ENCODE results near the gene MYH13. TPM values are rescaled to one million over a fixed set of nuclear protein-coding genes. Genes with fewer than 3 reads are reported as not detected.

Gene MYH13
- total RNA-seq, 1 experiment from 2014 or later, result not detected

DNA sequence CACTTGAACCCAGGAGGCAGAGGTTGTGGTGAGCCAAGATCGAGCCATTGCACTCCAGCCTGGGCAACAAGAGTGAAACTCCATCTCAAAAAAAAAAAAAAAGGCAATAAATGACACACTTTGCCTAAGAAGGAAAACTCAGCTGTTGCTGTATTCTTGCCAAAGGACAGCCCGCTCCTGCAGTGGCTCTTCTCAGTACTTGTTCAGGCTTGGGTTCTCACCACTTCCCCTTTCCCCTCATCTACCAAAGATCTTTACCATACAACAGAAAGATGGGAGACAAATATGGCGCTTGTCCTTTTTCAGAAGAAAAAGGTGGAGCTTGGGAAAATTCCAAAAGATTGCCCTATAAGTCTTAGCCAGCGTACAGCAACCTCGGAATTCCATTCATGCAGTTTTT, 58.5 kb downstream of the MYH13 start:
- Histone ChIP-seq H3K9me2 (ENCODE audit: insufficient read depth) (no peaks in the 10 kb centered on the region), H3K4me1 (replicated peaks; ENCODE audit: insufficient read depth) (no peaks in the 10 kb centered on the region), H3K9me3 (ENCODE audit: insufficient read depth, low read depth) (no peaks in the 10 kb centered on the region), H4K20me1 (ENCODE audit: insufficient read depth) (no peaks in the 10 kb centered on the region), H3K79me2 (ENCODE audit: low read depth) (no peaks in the 10 kb centered on the region), H3K27ac (no peak overlapping the region), H3K4me2 (no peak overlapping the region), H3K36me3 (ENCODE audit: low read depth) (no peaks in the 10 kb centered on the region), H2AFZ (no peak overlapping the region), H3F3A (ENCODE audit: insufficient read depth, low read depth) (no peaks in the 10 kb centered on the region), H3K4me3 (no peak overlapping the region), H3K27me3 (ENCODE audit: insufficient read depth, low read depth) (peaks cover 9% of the 10 kb centered on the region; the same call in 1 of the 2 replicates)
- intact Hi-C loops (cut with micrococcal nuclease; ENCODE audit: unreplicated experiment), result no loop called here
- ChIA-PET CTCF (no interaction called here), POLR2A (ENCODE audit: unreplicated experiment) (no interaction called here)
- no TSS peak for BruUV-seq (replicated peaks)
- TF ChIP-seq EZH2 (IDR thresholded peaks at IDR 0.05; ENCODE audit: low read depth), result no peak
- TF ChIP-seq, protein P1, sequence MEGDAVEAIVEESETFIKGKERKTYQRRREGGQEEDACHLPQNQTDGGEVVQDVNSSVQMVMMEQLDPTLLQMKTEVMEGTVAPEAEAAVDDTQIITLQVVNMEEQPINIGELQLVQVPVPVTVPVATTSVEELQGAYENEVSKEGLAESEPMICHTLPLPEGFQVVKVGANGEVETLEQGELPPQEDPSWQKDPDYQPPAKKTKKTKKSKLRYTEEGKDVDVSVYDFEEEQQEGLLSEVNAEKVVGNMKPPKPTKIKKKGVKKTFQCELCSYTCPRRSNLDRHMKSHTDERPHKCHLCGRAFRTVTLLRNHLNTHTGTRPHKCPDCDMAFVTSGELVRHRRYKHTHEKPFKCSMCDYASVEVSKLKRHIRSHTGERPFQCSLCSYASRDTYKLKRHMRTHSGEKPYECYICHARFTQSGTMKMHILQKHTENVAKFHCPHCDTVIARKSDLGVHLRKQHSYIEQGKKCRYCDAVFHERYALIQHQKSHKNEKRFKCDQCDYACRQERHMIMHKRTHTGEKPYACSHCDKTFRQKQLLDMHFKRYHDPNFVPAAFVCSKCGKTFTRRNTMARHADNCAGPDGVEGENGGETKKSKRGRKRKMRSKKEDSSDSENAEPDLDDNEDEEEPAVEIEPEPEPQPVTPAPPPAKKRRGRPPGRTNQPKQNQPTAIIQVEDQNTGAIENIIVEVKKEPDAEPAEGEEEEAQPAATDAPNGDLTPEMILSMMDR (conservative IDR thresholded peaks at IDR 0.05), result no peak
- DNase-seq, result no peak

DNA sequence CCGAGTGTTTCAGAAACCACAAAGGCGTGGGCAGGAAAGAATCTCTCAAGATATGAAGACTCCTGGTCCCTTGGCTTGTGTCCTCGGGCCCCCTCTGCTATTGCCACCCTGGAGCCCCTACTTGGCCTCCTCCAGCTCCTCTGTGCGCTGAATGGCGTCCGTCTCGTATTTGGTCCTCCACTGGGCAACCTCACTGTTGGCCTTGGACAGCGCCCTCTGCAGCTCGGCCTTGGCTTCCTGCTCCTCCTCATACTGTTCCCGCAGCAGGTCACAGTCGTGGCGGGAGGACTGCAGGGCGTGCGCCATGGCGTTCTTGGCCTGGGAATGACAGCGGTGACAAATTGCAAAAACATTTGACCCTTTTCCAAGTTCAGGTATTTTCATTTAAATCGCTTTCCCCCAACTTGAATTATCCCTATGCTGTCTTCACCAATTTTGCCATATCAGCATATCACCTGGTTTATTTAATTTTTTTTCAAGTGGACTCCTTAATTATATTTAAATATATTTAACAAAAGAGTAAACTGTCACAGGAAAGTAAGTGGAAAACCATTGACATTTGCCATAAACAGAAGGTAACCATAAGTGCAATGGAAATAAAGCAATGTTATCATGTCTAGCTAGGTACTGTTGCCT, 59.7 kb downstream of the MYH13 start:
- Histone ChIP-seq H3K9me2 (ENCODE audit: insufficient read depth) (no peaks in the 10 kb centered on the region), H3K4me3 (no peak overlapping the region), H3K27ac (no peak overlapping the region), H3K36me3 (ENCODE audit: low read depth) (no peaks in the 10 kb centered on the region), H4K20me1 (ENCODE audit: insufficient read depth) (no peaks in the 10 kb centered on the region), H2AFZ (no peak overlapping the region), H3K4me2 (no peak overlapping the region), H3K79me2 (ENCODE audit: low read depth) (no peaks in the 10 kb centered on the region), H3K9me3 (ENCODE audit: insufficient read depth, low read depth) (no peaks in the 10 kb centered on the region), H3K4me1 (replicated peaks; ENCODE audit: insufficient read depth) (no peaks in the 10 kb centered on the region), H3K27me3 (ENCODE audit: insufficient read depth, low read depth) (peaks cover 9% of the 10 kb centered on the region; the same call in 1 of the 2 replicates), H3F3A (ENCODE audit: insufficient read depth, low read depth) (no peaks in the 10 kb centered on the region)
- TF ChIP-seq, protein P1 (conservative IDR thresholded peaks at IDR 0.05), result no peak
- DNase-seq, result no peak
- BruUV-seq (replicated peaks), result no TSS peak
- ChIA-PET POLR2A (ENCODE audit: unreplicated experiment) (no interaction called here), CTCF (no interaction called here)
- intact Hi-C loops (cut with micrococcal nuclease; ENCODE audit: unreplicated experiment), result no loop called here

DNA sequence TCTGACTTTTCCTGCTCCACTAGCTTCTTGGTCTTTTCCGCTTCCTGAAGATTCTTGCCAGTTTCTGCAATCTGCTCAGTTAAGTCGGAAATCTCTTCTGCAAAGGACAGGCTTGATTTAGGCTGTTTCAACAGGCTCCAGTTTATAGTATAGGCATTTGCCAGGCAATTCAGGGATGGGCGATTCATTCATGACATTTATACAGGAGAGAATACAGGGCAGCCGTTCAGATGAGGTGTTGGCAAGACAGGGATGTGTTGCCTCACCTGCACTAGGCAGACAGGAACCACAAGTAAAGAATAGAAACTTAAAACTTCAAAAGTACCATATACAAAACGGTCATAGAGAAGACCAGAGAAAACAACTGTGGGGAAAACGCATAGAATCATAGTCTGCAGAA, 61.7 kb downstream of the MYH13 start:
- H3K27me3 ChIP-seq (ENCODE audit: insufficient read depth, low read depth), result peaks cover 12% of the 10 kb centered on the region; the same call in 1 of the 2 replicates
- DNase-seq, result no peak
- CTCF ChIA-PET, result no interaction called here
- no peaks in the 10 kb centered on the region for H3K9me2 ChIP-seq (ENCODE audit: insufficient read depth)
- no peaks in the 10 kb centered on the region for H4K20me1 ChIP-seq (ENCODE audit: insufficient read depth)
- H3K36me3 ChIP-seq (ENCODE audit: low read depth), result no peaks in the 10 kb centered on the region
- intact Hi-C loops (cut with micrococcal nuclease; ENCODE audit: unreplicated experiment), result no loop called here
- no peak overlapping the region for H2AFZ ChIP-seq
- H3K4me2 ChIP-seq, result no peak overlapping the region
- H3K9me3 ChIP-seq (ENCODE audit: insufficient read depth, low read depth), result no peaks in the 10 kb centered on the region
- no peaks in the 10 kb centered on the region for H3K79me2 ChIP-seq (ENCODE audit: low read depth)
- POLR2A ChIA-PET (ENCODE audit: unreplicated experiment), result no interaction called here
- H3K4me3 ChIP-seq, result no peak overlapping the region
- no peak for TF ChIP-seq EZH2 (IDR thresholded peaks at IDR 0.05; ENCODE audit: low read depth)
- TF ChIP-seq, protein P1 (conservative IDR thresholded peaks at IDR 0.05), result no peak
- H3K4me1 ChIP-seq (replicated peaks; ENCODE audit: insufficient read depth), result no peaks in the 10 kb centered on the region
- H3F3A ChIP-seq (ENCODE audit: insufficient read depth, low read depth), result no peaks in the 10 kb centered on the region
- no TSS peak for BruUV-seq (replicated peaks)
- H3K27ac ChIP-seq, result no peak overlapping the region
